HepG2 (cell line): ENCODE data around the gene CAP2. TPM values are rescaled to one million over a fixed set of nuclear protein-coding genes. Genes with fewer than 3 reads are reported as not detected.

Source experiments
- ATAC-seq: fragments of 200-7000 bp; cut with Tn5 transposase; 3 replicates; pipeline ENCODE4 v1.9.1; 2020; ENCODE audit warnings: mild to moderate bottlenecking, moderate library complexity
- BruUV-seq: library from RNA; stranded (reverse); fragments of 400-500 nt; replicated peaks from 2 replicates; lab custom pipeline; 2021; lab: Mats Ljungman, UMichigan
- CTCF ChIA-PET: fragments of 300-600 bp; formaldehyde crosslinking; extraction: SDS; loops from one replicate; lab custom pipeline; 2021; ENCODE audit warnings: low total read pairs, inconsistent platforms, low intra/inter-chr PET ratio; lab: Yijun Ruan, JAX
- POLR2A ChIA-PET: fragments of 350-600 bp; sonication (Branson Sonifier 250); formaldehyde crosslinking; loops from one replicate; lab custom pipeline; 2020; ENCODE audit warnings: antibody characterized with exemption, inconsistent platforms; lab: Yijun Ruan, JAX
- DNase-seq: peaks from one replicate; pipeline ENCODE4 v3.0.0-alpha.2; 2015; ENCODE audit warnings: low spot score
- FAIRE-seq: peaks from 3 replicates; lab custom pipeline; 2011; peaks lifted over from hg19 to GRCh38; lab: Jason Lieb, UNC
- H2AFZ ChIP-seq: one replicate; pipeline ENCODE4 v1.6.1; 2011; ENCODE audit warnings: low read length, inconsistent platforms
- H3K27ac ChIP-seq: fragments of 300-600 bp; 3 replicates; pipeline ENCODE4 v1.8.0; 2011; ENCODE audit warnings: mixed run types, mild to moderate bottlenecking, mixed read lengths, low read length, inconsistent platforms; ENCODE audit not compliant: insufficient read depth; ENCODE audit errors: extremely low read length
- H3K27me3 ChIP-seq, 2 experiments: fragments of 200-600 bp in 1 of 2; 2 replicates in 1 of 2; 3 replicates in 1 of 2; pipeline versions ENCODE4 v1.6.0 to v1.8.0; 2011; ENCODE audit warnings: low read length in 2 of 2, mild to moderate bottlenecking in 2 of 2, moderate library complexity in 2 of 2, inconsistent platforms in 1 of 2; ENCODE audit not compliant: insufficient read depth in 2 of 2, control insufficient read depth in 1 of 2
- H3K36me3 ChIP-seq, 2 experiments: fragments of 200-600 bp in 1 of 2; replicated peaks in 1 of 2; 2 replicates in 1 of 2; 3 replicates in 1 of 2; pipeline versions ENCODE4 v1.5.1 to v1.8.0; 2011; ENCODE audit warnings: low read length in 2 of 2, inconsistent platforms in 1 of 2; ENCODE audit not compliant: insufficient read depth in 2 of 2, control insufficient read depth in 1 of 2
- H3K4me1 ChIP-seq: 2 replicates; pipeline ENCODE4 v1.5.1; 2012; ENCODE audit warnings: low read length, inconsistent platforms; ENCODE audit not compliant: insufficient read depth
- H3K4me2 ChIP-seq: 2 replicates; pipeline ENCODE4 v1.6.0; 2011; ENCODE audit warnings: low read depth, low read length, inconsistent platforms
- H3K4me3 ChIP-seq, 3 experiments: fragments of 200-600 bp in 1 of 3; sonication (generic), shearing (Covaris generic) in 1 of 3; replicated peaks in 1 of 3; 2 replicates each; pipeline ENCODE4 v1.5.1; 2011 to 2016; ENCODE audit warnings: low read length in 3 of 3, inconsistent platforms in 2 of 3, low read depth in 2 of 3, mild to moderate bottlenecking in 2 of 3, control low read depth in 1 of 3, mixed read lengths in 1 of 3; ENCODE audit not compliant: insufficient read depth in 1 of 3
- H3K79me2 ChIP-seq: one replicate; pipeline ENCODE4 v1.6.1; 2011; ENCODE audit warnings: low read length, inconsistent platforms; ENCODE audit not compliant: insufficient read depth
- H3K9ac ChIP-seq: 2 replicates; pipeline ENCODE4 v1.6.0; 2011; ENCODE audit warnings: mild to moderate bottlenecking, low read depth, low read length, inconsistent platforms; ENCODE audit not compliant: insufficient read depth
- H3K9me3 ChIP-seq: 2 replicates; pipeline ENCODE4 v1.5.1; 2012; ENCODE audit warnings: mild to moderate bottlenecking, low read length
- H4K20me1 ChIP-seq: 2 replicates; pipeline ENCODE4 v1.6.0; 2011; ENCODE audit warnings: inconsistent platforms, mild to moderate bottlenecking, low read length, moderate library complexity; ENCODE audit not compliant: insufficient read depth
- CEBPG ChIP-seq: IDR thresholded peaks from 2 replicates; pipeline ENCODE4 v1.6.1; 2016
- EP300 ChIP-seq, 3 experiments: sonication (generic) in 1 of 3; formaldehyde crosslinking in 1 of 3; IDR thresholded peaks; 2 replicates each; pipeline versions ENCODE4 v1.5.1 to v1.6.1; 2011 to 2020; ENCODE audit warnings: low read depth in 2 of 3, low read length in 2 of 3, borderline replicate concordance in 1 of 3, improper control_type of control experiment in 1 of 3, mild to moderate bottlenecking in 1 of 3, missing genetic modification reagents in 1 of 3, moderate library complexity in 1 of 3
- MBD4 ChIP-seq: IDR thresholded peaks from 2 replicates; pipeline ENCODE4 v1.6.1; 2012; ENCODE audit warnings: low read length, inconsistent platforms, borderline replicate concordance
- MBNL3 ChIP-seq: fragments of 250-450 bp; sonication (Bioruptor Pico); conservative IDR thresholded peaks from 2 replicates; pipeline ENCODE4 v1.8.0; 2022; ENCODE audit warnings: mild to moderate bottlenecking, inconsistent platforms
- MXD3 ChIP-seq: IDR thresholded peaks from 2 replicates; pipeline ENCODE4 v1.6.1; 2016; ENCODE audit warnings: mild to moderate bottlenecking, missing biosample characterization, missing genetic modification reagents
- NFE2L1 ChIP-seq: sonication (generic); formaldehyde crosslinking; IDR thresholded peaks from 2 replicates; pipeline ENCODE4 v1.4.0; 2020; ENCODE audit warnings: missing genetic modification reagents, mild to moderate bottlenecking, borderline replicate concordance
- NFYB ChIP-seq: sonication (generic); formaldehyde crosslinking; IDR thresholded peaks from 2 replicates; pipeline ENCODE4 v1.4.0; 2020; ENCODE audit warnings: missing genetic modification reagents
- STAG1 ChIP-seq: sonication (generic); formaldehyde crosslinking; IDR thresholded peaks from 2 replicates; pipeline ENCODE4 v1.4.0; 2020; ENCODE audit warnings: missing genetic modification reagents
- WGBS: methylation state at CpG from one replicate; pipeline ENCODE4 v1.1.6; 2017; ENCODE audit warnings: low lambda C conversion rate; 5-methylcytosine and 5-hydroxymethylcytosine counted together
- in situ Hi-C: cut with HindIII; loops from 2 replicates; pipeline ENCODE4 v1.10.0; 2017; ENCODE audit warnings: low pct_unique_long_range_greater_than_20kb; ENCODE audit not compliant: extremely low pct_ligation_motif_present
- intact Hi-C: fragments of 100-400 bp; cut with micrococcal nuclease; formaldehyde crosslinking; loops from one replicate; pipeline ENCODE4 v1.10.0; 2022; ENCODE audit not compliant: unreplicated experiment
- polyA plus RNA-seq, 8 experiments: library from polyadenylated mRNA; depleted of rRNA in 3 of 8; stranded (reverse) in 7 of 8; unstranded in 1 of 8; fragments of >200 nt; fragmentation: Illumina TruSeq in 4 of 8; extraction: Trizol in 4 of 8; gene quantifications; 2 replicates each; pipeline versions ENCODE4 v1.2.1 to v1.2.3, GENCODE V29; 2011 to 2016; ENCODE audit warnings: low read depth in 4 of 8, missing spikeins in 1 of 8, mixed read lengths in 1 of 8; ENCODE audit not compliant: insufficient read depth in 1 of 8
- total RNA-seq, 5 experiments: library from RNA; depleted of rRNA; stranded (reverse); fragments of >200 nt; fragmentation: Illumina TruSeq; extraction: Trizol; gene quantifications; 2 replicates each; pipeline ENCODE4 v1.2.3, GENCODE V29; 2016; ENCODE audit warnings: low read depth in 1 of 5
- TF ChIP-seq, protein P1 (sequence below), 2 experiments: IDR thresholded peaks; 2 replicates each; pipeline ENCODE4 v1.6.1; 2011 to 2012; ENCODE audit warnings: low read length in 2 of 2, borderline replicate concordance in 1 of 2, low read depth in 1 of 2, mild to moderate bottlenecking in 1 of 2, moderate library complexity in 1 of 2
- TF ChIP-seq, protein P2 (sequence below): sonication (generic); formaldehyde crosslinking; IDR thresholded peaks from 2 replicates; pipeline ENCODE4 v1.8.1; 2023; ENCODE audit warnings: missing genetic modification reagents, inconsistent platforms, borderline replicate concordance
- TF ChIP-seq, protein P3 (sequence below): IDR thresholded peaks from 2 replicates; pipeline ENCODE4 v1.6.1; 2018; ENCODE audit warnings: missing genetic modification reagents

Gene CAP2
- total and polyA plus RNA-seq, 2 of the 13 experiments (the other 11 are each of a cell fraction or from before 2014, with no cell fraction given) = 7.9 to 53.1 TPM

DNA sequence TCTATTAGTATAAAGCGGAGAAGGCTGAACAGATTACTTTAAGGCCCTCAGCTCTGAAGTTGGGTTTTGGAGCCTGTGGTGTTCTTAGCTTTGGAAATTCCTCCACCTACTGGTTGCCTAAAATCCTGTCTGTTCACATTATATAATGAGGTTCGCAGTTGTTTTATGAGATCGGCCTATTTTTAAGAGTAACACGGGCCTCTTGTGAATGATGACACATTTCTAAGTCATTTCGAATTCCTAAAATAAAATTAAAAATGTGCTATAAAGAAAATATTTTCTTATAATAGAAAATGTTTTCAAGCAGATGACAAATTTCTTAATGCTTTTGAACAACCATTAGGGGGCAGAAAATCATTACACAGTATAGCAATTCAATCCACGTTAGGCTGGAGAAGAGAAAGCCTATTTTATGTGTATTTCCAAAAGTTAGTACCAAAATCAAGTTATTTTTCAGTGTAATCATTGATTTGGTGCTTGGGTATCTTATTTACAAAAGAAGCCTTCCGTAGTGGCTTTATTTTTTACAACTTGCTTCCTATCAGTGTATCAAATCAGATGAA, 190.9 kb downstream of the CAP2 start:
- peak overlapping the region in 2 of 3 experiments; percentile 34 to 52; a peak in 4 of 6 replicates for H3K4me3 ChIP-seq
- H3K9ac ChIP-seq = no peak overlapping the region; the same call in 1 of the 2 replicates
- in situ Hi-C loops = loop anchor here (5.0 kb wide), 2 partner anchors 302 to 427 kb away; partner anchors contain the start of gene RBM24
- no peaks in the 10 kb centered on the region for H3K79me2 ChIP-seq
- no peak overlapping the region for H3K27ac ChIP-seq
- DNase-seq (peak; percentile 67), ATAC-seq (peak; percentile 78), FAIRE-seq (peak; percentile 94)
- intact Hi-C loops = loop anchor here (1.0 to 10.0 kb wide), 3 partner anchors 220 to 428 kb away; partner anchors contain the start of gene RBM24
- peak overlapping the region; percentile 74 for H2AFZ ChIP-seq
- peak overlapping the region; percentile 72 for H3K4me2 ChIP-seq
- ChIA-PET CTCF (interaction anchor here (1.0 to 3.6 kb wide), 7 partner anchors 16 to 431 kb away, joined by 4 to 55 read pairs (median 6); partner anchors contain the start of genes FAM8A1 and RBM24), POLR2A (interaction anchor here (1.1 kb wide), 1 partner anchor 16 kb away, joined by 3 read pairs; the partner anchor contains the start of gene FAM8A1)
- 3% methylated on average over 7 of the region's 7 CpGs for WGBS
- no peaks in the 10 kb centered on the region for H3K9me3 ChIP-seq
- H3K4me1 ChIP-seq = peaks cover 35% of the 10 kb centered on the region
- no peaks in the 10 kb centered on the region for H3K27me3 ChIP-seq
- H4K20me1 ChIP-seq = no peaks in the 10 kb centered on the region
- no TSS peak for BruUV-seq
- H3K36me3 ChIP-seq = no peaks in the 10 kb centered on the region
- TF ChIP-seq MBD4 (no peak), CEBPG (0 out of 2 replicates have a peak, but pooled peaks have one; percentile 3), MBNL3 (CRISPR knock-in tag) (no peak), EP300 (IDR thresholded peaks at IDR 0.05; ENCODE audit: low read depth in 2 of 2, low read length in 2 of 2) (0 out of 4 replicates have a peak, but pooled peaks of 1 of the 2 experiments have one; percentile 19), EP300 (CRISPR knock-in tag; IDR thresholded peaks at IDR 0.05; ENCODE audit: borderline replicate concordance) (no peak), MXD3 (no peak), NFYB (CRISPR knock-in tag) (no peak), NFE2L1 (CRISPR knock-in tag) (no peak), STAG1 (CRISPR knock-in tag) (peak; percentile 89)
- TF ChIP-seq, protein P1, sequence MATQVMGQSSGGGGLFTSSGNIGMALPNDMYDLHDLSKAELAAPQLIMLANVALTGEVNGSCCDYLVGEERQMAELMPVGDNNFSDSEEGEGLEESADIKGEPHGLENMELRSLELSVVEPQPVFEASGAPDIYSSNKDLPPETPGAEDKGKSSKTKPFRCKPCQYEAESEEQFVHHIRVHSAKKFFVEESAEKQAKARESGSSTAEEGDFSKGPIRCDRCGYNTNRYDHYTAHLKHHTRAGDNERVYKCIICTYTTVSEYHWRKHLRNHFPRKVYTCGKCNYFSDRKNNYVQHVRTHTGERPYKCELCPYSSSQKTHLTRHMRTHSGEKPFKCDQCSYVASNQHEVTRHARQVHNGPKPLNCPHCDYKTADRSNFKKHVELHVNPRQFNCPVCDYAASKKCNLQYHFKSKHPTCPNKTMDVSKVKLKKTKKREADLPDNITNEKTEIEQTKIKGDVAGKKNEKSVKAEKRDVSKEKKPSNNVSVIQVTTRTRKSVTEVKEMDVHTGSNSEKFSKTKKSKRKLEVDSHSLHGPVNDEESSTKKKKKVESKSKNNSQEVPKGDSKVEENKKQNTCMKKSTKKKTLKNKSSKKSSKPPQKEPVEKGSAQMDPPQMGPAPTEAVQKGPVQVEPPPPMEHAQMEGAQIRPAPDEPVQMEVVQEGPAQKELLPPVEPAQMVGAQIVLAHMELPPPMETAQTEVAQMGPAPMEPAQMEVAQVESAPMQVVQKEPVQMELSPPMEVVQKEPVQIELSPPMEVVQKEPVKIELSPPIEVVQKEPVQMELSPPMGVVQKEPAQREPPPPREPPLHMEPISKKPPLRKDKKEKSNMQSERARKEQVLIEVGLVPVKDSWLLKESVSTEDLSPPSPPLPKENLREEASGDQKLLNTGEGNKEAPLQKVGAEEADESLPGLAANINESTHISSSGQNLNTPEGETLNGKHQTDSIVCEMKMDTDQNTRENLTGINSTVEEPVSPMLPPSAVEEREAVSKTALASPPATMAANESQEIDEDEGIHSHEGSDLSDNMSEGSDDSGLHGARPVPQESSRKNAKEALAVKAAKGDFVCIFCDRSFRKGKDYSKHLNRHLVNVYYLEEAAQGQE (IDR thresholded peaks at IDR 0.05; ENCODE audit: borderline replicate concordance in 1 of 2, low read depth in 1 of 2, low read length in 2 of 2) = no peak
- TF ChIP-seq, protein P2, sequence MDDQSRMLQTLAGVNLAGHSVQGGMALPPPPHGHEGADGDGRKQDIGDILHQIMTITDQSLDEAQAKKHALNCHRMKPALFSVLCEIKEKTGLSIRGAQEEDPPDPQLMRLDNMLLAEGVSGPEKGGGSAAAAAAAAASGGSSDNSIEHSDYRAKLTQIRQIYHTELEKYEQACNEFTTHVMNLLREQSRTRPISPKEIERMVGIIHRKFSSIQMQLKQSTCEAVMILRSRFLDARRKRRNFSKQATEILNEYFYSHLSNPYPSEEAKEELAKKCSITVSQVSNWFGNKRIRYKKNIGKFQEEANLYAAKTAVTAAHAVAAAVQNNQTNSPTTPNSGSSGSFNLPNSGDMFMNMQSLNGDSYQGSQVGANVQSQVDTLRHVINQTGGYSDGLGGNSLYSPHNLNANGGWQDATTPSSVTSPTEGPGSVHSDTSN (CRISPR knock-in tag) = no peak
- TF ChIP-seq, protein P3, sequence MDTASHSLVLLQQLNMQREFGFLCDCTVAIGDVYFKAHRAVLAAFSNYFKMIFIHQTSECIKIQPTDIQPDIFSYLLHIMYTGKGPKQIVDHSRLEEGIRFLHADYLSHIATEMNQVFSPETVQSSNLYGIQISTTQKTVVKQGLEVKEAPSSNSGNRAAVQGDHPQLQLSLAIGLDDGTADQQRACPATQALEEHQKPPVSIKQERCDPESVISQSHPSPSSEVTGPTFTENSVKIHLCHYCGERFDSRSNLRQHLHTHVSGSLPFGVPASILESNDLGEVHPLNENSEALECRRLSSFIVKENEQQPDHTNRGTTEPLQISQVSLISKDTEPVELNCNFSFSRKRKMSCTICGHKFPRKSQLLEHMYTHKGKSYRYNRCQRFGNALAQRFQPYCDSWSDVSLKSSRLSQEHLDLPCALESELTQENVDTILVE (CRISPR knock-in tag) = no peak
